Neural cell (in vitro differentiated cells): Measurements from ENCODE around the gene NUTM2A.
"Not testable (repeated sequence)": the region's sequence is repeated elsewhere in the genome, so short reads cannot be mapped to it uniquely, and the experiment has no call there.

Experiments
- CTCF ChIP-seq: fragments of 450-650 bp; IDR thresholded peaks from 2 replicates; pipeline ENCODE4 v1.5.1; 2014; ENCODE audit warnings: antibody characterized with exemption, mild to moderate bottlenecking, moderate library complexity; ENCODE audit not compliant: poor library complexity, severe bottlenecking
- EZH2 ChIP-seq: fragments of 200-600, 300-800 bp; shearing (Covaris generic), sonication (generic); IDR thresholded peaks from 2 replicates; pipeline ENCODE4 v1.6.1; 2014; ENCODE audit warnings: antibody characterized with exemption, low read length, borderline replicate concordance, mild to moderate bottlenecking; ENCODE audit not compliant: insufficient read depth, poor library complexity, severe bottlenecking
- REST ChIP-seq: IDR thresholded peaks from 2 replicates; pipeline ENCODE4 v1.6.1; 2012; ENCODE audit warnings: borderline replicate concordance

- TF ChIP-seq CTCF, EZH2, REST: not testable (repeated sequence)
Observed at GRCh38 chr10:87204801-87205200, 20.4 kb upstream of the NUTM2A start.
